HepG2 (cell line): Measurements from ENCODE around the gene GDA. TPM values are rescaled to one million over a fixed set of nuclear protein-coding genes. Genes with fewer than 3 reads are reported as not detected.

ENCODE experiments used
- CBX2 ChIP-seq, 2 experiments: fragments of 200-600 bp in 1 of 2; sonication (generic); formaldehyde crosslinking in 1 of 2; IDR thresholded peaks; 2 replicates each; pipeline versions ENCODE4 v1.7.0 to v1.8.1; 2018 to 2022; ENCODE audit warnings: low read depth in 2 of 2, low read length in 1 of 2, mild to moderate bottlenecking in 1 of 2, missing genetic modification reagents in 1 of 2
- FOXA1 ChIP-seq, 2 experiments: fragments of 450-650 bp in 1 of 2; sonication (generic) in 1 of 2; formaldehyde crosslinking in 1 of 2; IDR thresholded peaks; 2 replicates each; pipeline versions ENCODE4 v1.4.0 to v1.6.1; 2016 to 2020; ENCODE audit warnings: missing genetic modification reagents in 1 of 2
- KDM2A ChIP-seq: sonication (generic); formaldehyde crosslinking; IDR thresholded peaks from 2 replicates; pipeline ENCODE4 v1.4.0; 2020; ENCODE audit warnings: low read depth, missing genetic modification reagents, borderline replicate concordance
- POLR2A ChIP-seq, 2 experiments: IDR thresholded peaks; 2 replicates each; pipeline ENCODE4 v1.6.1; 2011; ENCODE audit warnings: low read depth in 2 of 2, low read length in 2 of 2, mild to moderate bottlenecking in 1 of 2, moderate library complexity in 1 of 2; ENCODE audit not compliant: insufficient read depth in 1 of 2
- RAD51 ChIP-seq: fragments of 450-650 bp; IDR thresholded peaks from 2 replicates; pipeline ENCODE4 v1.6.1; 2016; ENCODE audit warnings: borderline replicate concordance
- SMC3 ChIP-seq: IDR thresholded peaks from 2 replicates; pipeline ENCODE4 v1.6.1; 2011; ENCODE audit warnings: low read length, improper control_type of control experiment
- ZBTB3 ChIP-seq: sonication (generic); formaldehyde crosslinking; IDR thresholded peaks from 2 replicates; pipeline ENCODE4 v1.4.0; 2020; ENCODE audit warnings: low read depth, mild to moderate bottlenecking, moderate library complexity, missing genetic modification reagents, borderline replicate concordance
- ZMYM2 ChIP-seq: sonication (generic); formaldehyde crosslinking; IDR thresholded peaks from 2 replicates; pipeline ENCODE4 v1.8.0; 2022; ENCODE audit warnings: mild to moderate bottlenecking, missing genetic modification reagents
- ZNF136 ChIP-seq: sonication (generic); formaldehyde crosslinking; IDR thresholded peaks from 2 replicates; pipeline ENCODE4 v1.8.1; 2022; ENCODE audit warnings: low read depth, mild to moderate bottlenecking, moderate library complexity, missing genetic modification reagents
- ZNF567 ChIP-seq: sonication (generic); formaldehyde crosslinking; IDR thresholded peaks from 2 replicates; pipeline ENCODE4 v1.8.1; 2023; ENCODE audit warnings: mild to moderate bottlenecking, missing genetic modification reagents, borderline replicate concordance
- polyA plus RNA-seq, 8 experiments: library from polyadenylated mRNA; depleted of rRNA in 3 of 8; stranded (reverse) in 7 of 8; unstranded in 1 of 8; fragments of >200 nt; fragmentation: Illumina TruSeq in 4 of 8; extraction: Trizol in 4 of 8; gene quantifications; 2 replicates each; pipeline versions ENCODE4 v1.2.1 to v1.2.3, GENCODE V29; 2011 to 2016; ENCODE audit warnings: low read depth in 4 of 8, missing spikeins in 1 of 8, mixed read lengths in 1 of 8; ENCODE audit not compliant: insufficient read depth in 1 of 8
- total RNA-seq, 5 experiments: library from RNA; depleted of rRNA; stranded (reverse); fragments of >200 nt; fragmentation: Illumina TruSeq; extraction: Trizol; gene quantifications; 2 replicates each; pipeline ENCODE4 v1.2.3, GENCODE V29; 2016; ENCODE audit warnings: low read depth in 1 of 5
- TF ChIP-seq, protein P1 (sequence below): sonication (generic); formaldehyde crosslinking; IDR thresholded peaks from 2 replicates; pipeline ENCODE4 v1.4.0; 2020; ENCODE audit warnings: missing genetic modification reagents
- TF ChIP-seq, protein P2 (sequence below): sonication (generic); formaldehyde crosslinking; IDR thresholded peaks from 2 replicates; pipeline ENCODE4 v1.9.0; 2021; ENCODE audit warnings: mild to moderate bottlenecking, missing genetic modification reagents
- TF ChIP-seq, protein P3 (sequence below): IDR thresholded peaks from 2 replicates; pipeline ENCODE4 v1.6.1; 2016; ENCODE audit warnings: low read depth
- TF ChIP-seq, protein P4 (sequence below): IDR thresholded peaks from 2 replicates; pipeline ENCODE4 v1.6.1; 2012; ENCODE audit warnings: inconsistent platforms
- TF ChIP-seq, protein P5 (sequence below): IDR thresholded peaks from 2 replicates; pipeline ENCODE4 v1.6.1; 2016; ENCODE audit warnings: missing genetic modification reagents, missing compliant biosample characterization
- TF ChIP-seq, protein P6 (sequence below): sonication (generic); formaldehyde crosslinking; IDR thresholded peaks from 2 replicates; pipeline ENCODE4 v1.8.1; 2023; ENCODE audit warnings: mild to moderate bottlenecking, missing genetic modification reagents

The GDA gene
- total and polyA plus RNA-seq, 2 of the 13 experiments (the other 11 are each of a cell fraction or from before 2014, with no cell fraction given): 0.15 to 0.99 TPM

DNA sequence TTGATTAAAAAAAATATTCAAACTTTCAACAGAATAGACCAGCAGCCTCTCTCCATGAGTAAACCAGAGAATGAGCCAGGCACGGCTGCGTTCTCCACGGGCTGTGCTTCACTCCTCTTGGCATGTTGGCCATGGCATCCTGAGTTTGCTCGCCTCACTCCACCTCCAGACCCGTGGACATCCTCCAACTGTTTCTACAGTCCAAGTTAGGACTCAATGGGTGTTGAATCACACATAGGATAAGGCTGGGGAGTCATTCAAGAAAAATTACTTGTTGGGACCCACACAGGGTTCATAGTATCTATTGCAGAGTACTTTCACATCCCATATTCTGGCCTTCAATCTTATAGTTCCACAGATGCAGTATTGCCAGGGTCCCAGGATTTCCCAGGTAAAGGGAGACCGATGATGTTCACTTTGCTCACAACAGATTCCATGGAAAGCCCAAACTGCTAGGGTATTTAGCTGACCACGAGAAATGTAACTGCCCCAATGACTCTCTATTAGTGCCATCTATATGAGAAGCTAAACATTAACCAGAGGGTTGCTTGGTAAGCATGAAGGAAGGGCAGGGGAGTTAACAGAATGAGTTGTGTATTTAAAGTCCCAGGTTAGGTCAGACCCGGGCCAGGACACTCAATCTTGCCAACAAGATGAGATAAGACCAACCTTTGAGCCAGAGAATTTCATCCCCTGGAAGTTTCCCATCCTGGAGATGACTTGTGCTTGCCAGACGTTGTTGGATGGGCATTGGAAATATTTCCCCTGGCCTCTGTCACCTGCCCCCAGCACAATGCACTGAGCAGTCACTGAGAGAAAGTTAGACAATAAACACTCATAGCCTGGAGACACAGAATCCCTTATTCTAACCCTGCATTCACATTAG, 19.7 kb upstream of the GDA start (continued):
- TF ChIP-seq KDM2A (CRISPR knock-in tag) (0 out of 2 replicates have a peak, but pooled peaks have one; percentile 11), ZNF567 (CRISPR knock-in tag) (no peak), SMC3 (0 out of 2 replicates have a peak, but pooled peaks have one; percentile 11), RAD51 (no peak), POLR2A (IDR thresholded peaks at IDR 0.05; ENCODE audit: insufficient read depth in 1 of 2, low read depth in 2 of 2, low read length in 2 of 2) (no peak), ZMYM2 (no peak), ZNF136 (CRISPR knock-in tag) (0 out of 2 replicates have a peak, but pooled peaks have one; percentile 77), FOXA1 (IDR thresholded peaks at IDR 0.05) (no peak), FOXA1 (CRISPR knock-in tag; IDR thresholded peaks at IDR 0.05) (peak; percentile 78), ZBTB3 (CRISPR knock-in tag) (peak; percentile 47; the same call in 1 of the 2 replicates), CBX2 (IDR thresholded peaks at IDR 0.05; ENCODE audit: low read depth, low read length) (no peak), CBX2 (CRISPR knock-in tag; IDR thresholded peaks at IDR 0.05; ENCODE audit: low read depth) (no peak)
- TF ChIP-seq, protein P1, sequence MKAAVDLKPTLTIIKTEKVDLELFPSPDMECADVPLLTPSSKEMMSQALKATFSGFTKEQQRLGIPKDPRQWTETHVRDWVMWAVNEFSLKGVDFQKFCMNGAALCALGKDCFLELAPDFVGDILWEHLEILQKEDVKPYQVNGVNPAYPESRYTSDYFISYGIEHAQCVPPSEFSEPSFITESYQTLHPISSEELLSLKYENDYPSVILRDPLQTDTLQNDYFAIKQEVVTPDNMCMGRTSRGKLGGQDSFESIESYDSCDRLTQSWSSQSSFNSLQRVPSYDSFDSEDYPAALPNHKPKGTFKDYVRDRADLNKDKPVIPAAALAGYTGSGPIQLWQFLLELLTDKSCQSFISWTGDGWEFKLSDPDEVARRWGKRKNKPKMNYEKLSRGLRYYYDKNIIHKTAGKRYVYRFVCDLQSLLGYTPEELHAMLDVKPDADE (CRISPR knock-in tag): no peak
- TF ChIP-seq, protein P2, sequence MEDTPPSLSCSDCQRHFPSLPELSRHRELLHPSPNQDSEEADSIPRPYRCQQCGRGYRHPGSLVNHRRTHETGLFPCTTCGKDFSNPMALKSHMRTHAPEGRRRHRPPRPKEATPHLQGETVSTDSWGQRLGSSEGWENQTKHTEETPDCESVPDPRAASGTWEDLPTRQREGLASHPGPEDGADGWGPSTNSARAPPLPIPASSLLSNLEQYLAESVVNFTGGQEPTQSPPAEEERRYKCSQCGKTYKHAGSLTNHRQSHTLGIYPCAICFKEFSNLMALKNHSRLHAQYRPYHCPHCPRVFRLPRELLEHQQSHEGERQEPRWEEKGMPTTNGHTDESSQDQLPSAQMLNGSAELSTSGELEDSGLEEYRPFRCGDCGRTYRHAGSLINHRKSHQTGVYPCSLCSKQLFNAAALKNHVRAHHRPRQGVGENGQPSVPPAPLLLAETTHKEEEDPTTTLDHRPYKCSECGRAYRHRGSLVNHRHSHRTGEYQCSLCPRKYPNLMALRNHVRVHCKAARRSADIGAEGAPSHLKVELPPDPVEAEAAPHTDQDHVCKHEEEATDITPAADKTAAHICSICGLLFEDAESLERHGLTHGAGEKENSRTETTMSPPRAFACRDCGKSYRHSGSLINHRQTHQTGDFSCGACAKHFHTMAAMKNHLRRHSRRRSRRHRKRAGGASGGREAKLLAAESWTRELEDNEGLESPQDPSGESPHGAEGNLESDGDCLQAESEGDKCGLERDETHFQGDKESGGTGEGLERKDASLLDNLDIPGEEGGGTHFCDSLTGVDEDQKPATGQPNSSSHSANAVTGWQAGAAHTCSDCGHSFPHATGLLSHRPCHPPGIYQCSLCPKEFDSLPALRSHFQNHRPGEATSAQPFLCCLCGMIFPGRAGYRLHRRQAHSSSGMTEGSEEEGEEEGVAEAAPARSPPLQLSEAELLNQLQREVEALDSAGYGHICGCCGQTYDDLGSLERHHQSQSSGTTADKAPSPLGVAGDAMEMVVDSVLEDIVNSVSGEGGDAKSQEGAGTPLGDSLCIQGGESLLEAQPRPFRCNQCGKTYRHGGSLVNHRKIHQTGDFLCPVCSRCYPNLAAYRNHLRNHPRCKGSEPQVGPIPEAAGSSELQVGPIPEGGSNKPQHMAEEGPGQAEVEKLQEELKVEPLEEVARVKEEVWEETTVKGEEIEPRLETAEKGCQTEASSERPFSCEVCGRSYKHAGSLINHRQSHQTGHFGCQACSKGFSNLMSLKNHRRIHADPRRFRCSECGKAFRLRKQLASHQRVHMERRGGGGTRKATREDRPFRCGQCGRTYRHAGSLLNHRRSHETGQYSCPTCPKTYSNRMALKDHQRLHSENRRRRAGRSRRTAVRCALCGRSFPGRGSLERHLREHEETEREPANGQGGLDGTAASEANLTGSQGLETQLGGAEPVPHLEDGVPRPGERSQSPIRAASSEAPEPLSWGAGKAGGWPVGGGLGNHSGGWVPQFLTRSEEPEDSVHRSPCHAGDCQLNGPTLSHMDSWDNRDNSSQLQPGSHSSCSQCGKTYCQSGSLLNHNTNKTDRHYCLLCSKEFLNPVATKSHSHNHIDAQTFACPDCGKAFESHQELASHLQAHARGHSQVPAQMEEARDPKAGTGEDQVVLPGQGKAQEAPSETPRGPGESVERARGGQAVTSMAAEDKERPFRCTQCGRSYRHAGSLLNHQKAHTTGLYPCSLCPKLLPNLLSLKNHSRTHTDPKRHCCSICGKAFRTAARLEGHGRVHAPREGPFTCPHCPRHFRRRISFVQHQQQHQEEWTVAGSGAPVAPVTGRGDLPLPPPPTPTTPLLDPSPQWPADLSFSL (CRISPR knock-in tag): no peak
- TF ChIP-seq, protein P3, sequence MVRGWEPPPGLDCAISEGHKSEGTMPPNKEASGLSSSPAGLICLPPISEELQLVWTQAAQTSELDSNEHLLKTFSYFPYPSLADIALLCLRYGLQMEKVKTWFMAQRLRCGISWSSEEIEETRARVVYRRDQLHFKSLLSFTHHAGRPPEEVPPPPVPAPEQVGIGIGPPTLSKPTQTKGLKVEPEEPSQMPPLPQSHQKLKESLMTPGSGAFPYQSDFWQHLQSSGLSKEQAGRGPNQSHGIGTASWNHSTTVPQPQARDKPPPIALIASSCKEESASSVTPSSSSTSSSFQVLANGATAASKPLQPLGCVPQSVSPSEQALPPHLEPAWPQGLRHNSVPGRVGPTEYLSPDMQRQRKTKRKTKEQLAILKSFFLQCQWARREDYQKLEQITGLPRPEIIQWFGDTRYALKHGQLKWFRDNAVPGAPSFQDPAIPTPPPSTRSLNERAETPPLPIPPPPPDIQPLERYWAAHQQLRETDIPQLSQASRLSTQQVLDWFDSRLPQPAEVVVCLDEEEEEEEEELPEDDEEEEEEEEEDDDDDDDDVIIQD (CRISPR knock-in tag): no peak; the same call in 1 of the 2 replicates
- TF ChIP-seq, protein P4, sequence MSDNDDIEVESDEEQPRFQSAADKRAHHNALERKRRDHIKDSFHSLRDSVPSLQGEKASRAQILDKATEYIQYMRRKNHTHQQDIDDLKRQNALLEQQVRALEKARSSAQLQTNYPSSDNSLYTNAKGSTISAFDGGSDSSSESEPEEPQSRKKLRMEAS: no peak
- TF ChIP-seq, protein P5, sequence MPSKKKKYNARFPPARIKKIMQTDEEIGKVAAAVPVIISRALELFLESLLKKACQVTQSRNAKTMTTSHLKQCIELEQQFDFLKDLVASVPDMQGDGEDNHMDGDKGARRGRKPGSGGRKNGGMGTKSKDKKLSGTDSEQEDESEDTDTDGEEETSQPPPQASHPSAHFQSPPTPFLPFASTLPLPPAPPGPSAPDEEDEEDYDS (CRISPR knock-in tag): peak; percentile 68; the same call in 1 of the 2 replicates
- TF ChIP-seq, protein P6, sequence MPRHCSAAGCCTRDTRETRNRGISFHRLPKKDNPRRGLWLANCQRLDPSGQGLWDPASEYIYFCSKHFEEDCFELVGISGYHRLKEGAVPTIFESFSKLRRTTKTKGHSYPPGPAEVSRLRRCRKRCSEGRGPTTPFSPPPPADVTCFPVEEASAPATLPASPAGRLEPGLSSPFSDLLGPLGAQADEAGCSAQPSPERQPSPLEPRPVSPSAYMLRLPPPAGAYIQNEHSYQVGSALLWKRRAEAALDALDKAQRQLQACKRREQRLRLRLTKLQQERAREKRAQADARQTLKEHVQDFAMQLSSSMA (CRISPR knock-in tag): no peak
